ENCODE measurements around the gene UBE2G1.

DNA sequence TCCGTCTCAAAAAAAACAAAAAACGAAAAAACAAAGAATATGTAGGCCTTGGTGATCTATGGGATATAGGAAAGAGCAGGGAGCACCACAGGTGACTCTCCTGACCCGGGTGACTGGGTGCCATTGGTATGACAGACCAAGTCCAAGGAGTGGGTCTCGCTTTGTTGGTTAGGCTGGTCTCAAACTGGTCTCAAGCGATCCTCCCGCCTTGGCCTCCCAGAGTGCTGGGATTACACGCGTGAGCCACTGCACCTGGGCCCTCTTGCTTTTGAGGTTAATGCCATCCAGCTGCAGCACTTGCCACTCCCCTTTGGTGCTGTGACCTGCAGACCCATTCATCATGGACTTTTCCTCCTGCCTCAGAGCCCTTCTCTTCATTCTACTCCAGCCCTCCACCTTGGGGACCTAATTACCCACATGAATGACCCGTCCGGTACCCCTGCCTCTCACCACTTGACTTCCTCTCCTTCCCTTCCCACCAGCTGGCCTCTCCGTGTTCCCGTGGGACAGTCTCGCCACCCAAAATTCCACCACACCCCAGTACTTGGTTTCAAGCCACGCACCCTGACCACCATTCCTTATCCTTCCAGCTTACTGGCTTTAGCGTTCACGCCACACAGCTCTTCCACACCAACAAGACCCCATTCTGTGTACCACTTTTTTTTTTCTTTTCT lies 3.2 kb upstream of the UBE2G1 start:
- TF ChIP-seq POLR2AphosphoS5 (IDR thresholded peaks at IDR 0.05; ENCODE audit: control insufficient read depth, insufficient read depth, low read depth, low read length) = no peak
- no peak for TF ChIP-seq TEAD4 (IDR thresholded peaks at IDR 0.05; ENCODE audit: low read length)
- no peak for TF ChIP-seq TEAD4 (CRISPR knock-in tag; IDR thresholded peaks at IDR 0.05; ENCODE audit: borderline replicate concordance)
- TF ChIP-seq RFX5 (IDR thresholded peaks at IDR 0.05; ENCODE audit: low read depth, low read length) = no peak
- no peak for TF ChIP-seq CC2D1A (IDR thresholded peaks at IDR 0.05)
- no peak for TF ChIP-seq SMAD3 (CRISPR knock-in tag; conservative IDR thresholded peaks at IDR 0.05)
- TF ChIP-seq, protein P1, sequence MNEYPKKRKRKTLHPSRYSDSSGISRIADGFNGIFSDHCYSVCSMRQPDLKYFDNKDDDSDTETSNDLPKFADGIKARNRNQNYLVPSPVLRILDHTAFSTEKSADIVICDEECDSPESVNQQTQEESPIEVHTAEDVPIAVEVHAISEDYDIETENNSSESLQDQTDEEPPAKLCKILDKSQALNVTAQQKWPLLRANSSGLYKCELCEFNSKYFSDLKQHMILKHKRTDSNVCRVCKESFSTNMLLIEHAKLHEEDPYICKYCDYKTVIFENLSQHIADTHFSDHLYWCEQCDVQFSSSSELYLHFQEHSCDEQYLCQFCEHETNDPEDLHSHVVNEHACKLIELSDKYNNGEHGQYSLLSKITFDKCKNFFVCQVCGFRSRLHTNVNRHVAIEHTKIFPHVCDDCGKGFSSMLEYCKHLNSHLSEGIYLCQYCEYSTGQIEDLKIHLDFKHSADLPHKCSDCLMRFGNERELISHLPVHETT (CRISPR knock-in tag; conservative IDR thresholded peaks at IDR 0.05 in 1 of 2, IDR thresholded peaks at IDR 0.05 in 1 of 2) = no peak

Measured in K562 (cell line).